Measurements from ENCODE around the gene TENT4A. TPM values are rescaled to one million over a fixed set of nuclear protein-coding genes. Genes with fewer than 3 reads are reported as not detected.

TENT4A gene
- total RNA-seq, 1 donor from 2014 or later: 45.7 TPM

- no peak for TF ChIP-seq CTCF (IDR thresholded peaks at IDR 0.05; ENCODE audit: unreplicated experiment)
- Mint-ChIP-seq H3K9me3 (no peaks in the 10 kb centered on the region), H3K36me3 (no peaks in the 10 kb centered on the region), H3K27me3 (ENCODE audit: low read depth) (peaks cover 41% of the 10 kb centered on the region), H3K4me3 (no peak overlapping the region), H3K27ac (no peak overlapping the region), H3K4me1 (peaks cover 16% of the 10 kb centered on the region)
- no peak for DNase-seq (ENCODE audit: low spot score in 2 of 2, unreplicated experiment in 2 of 2)
These were observed 13.1 kb upstream of the TENT4A start for GRCh38 chr5:6700074-6700684.

- no peak for TF ChIP-seq CTCF (IDR thresholded peaks at IDR 0.05; ENCODE audit: unreplicated experiment)
- H3K9me3 Mint-ChIP-seq: no peaks in the 10 kb centered on the region
- no peaks in the 10 kb centered on the region for H3K36me3 Mint-ChIP-seq
- peaks cover 16% of the 10 kb centered on the region for H3K4me1 Mint-ChIP-seq
- no peak overlapping the region for H3K4me3 Mint-ChIP-seq
- H3K27me3 Mint-ChIP-seq (ENCODE audit: low read depth): peaks cover 39% of the 10 kb centered on the region
- no peak for DNase-seq (ENCODE audit: low spot score in 2 of 2, unreplicated experiment in 2 of 2)
- H3K27ac Mint-ChIP-seq: no peak overlapping the region
These were observed 12.4 kb upstream of the TENT4A start for GRCh38 chr5:6700685-6701355.

- no peaks in the 10 kb centered on the region for H3K9me3 Mint-ChIP-seq
- no peak overlapping the region for H3K4me3 Mint-ChIP-seq
- no peaks in the 10 kb centered on the region for H3K36me3 Mint-ChIP-seq
- H3K27ac Mint-ChIP-seq: no peak overlapping the region
- peaks cover 16% of the 10 kb centered on the region for H3K4me1 Mint-ChIP-seq
- DNase-seq (ENCODE audit: low spot score in 2 of 2, unreplicated experiment in 2 of 2): no peak
- peaks cover 36% of the 10 kb centered on the region for H3K27me3 Mint-ChIP-seq (ENCODE audit: low read depth)
- no peak for TF ChIP-seq CTCF (IDR thresholded peaks at IDR 0.05; ENCODE audit: unreplicated experiment)
These were observed 11.7 kb upstream of the TENT4A start for GRCh38 chr5:6701491-6701890.

- no peak for DNase-seq (ENCODE audit: low spot score in 2 of 2, unreplicated experiment in 2 of 2)
- Mint-ChIP-seq H3K9me3 (no peaks in the 10 kb centered on the region), H3K4me1 (peaks cover 16% of the 10 kb centered on the region), H3K27ac (no peak overlapping the region), H3K4me3 (no peak overlapping the region), H3K27me3 (ENCODE audit: low read depth) (peaks cover 26% of the 10 kb centered on the region), H3K36me3 (no peaks in the 10 kb centered on the region)
- TF ChIP-seq CTCF (IDR thresholded peaks at IDR 0.05; ENCODE audit: unreplicated experiment): no peak
These were observed 10.6 kb upstream of the TENT4A start for GRCh38 chr5:6702633-6703032.

- peak overlapping the region; percentile 81 for H3K27ac Mint-ChIP-seq
- no peak overlapping the region for H3K4me3 Mint-ChIP-seq
- H3K4me1 Mint-ChIP-seq: peaks cover 16% of the 10 kb centered on the region
- peaks cover 22% of the 10 kb centered on the region for H3K27me3 Mint-ChIP-seq (ENCODE audit: low read depth)
- no peak for DNase-seq (ENCODE audit: low spot score in 2 of 2, unreplicated experiment in 2 of 2)
- no peaks in the 10 kb centered on the region for H3K9me3 Mint-ChIP-seq
- TF ChIP-seq CTCF (IDR thresholded peaks at IDR 0.05; ENCODE audit: unreplicated experiment): no peak
- H3K36me3 Mint-ChIP-seq: no peaks in the 10 kb centered on the region
These were observed 9.4 kb upstream of the TENT4A start for GRCh38 chr5:6703806-6704205.

All from mesothelial cell of epicardium (in vitro differentiated cells).